H1 (cell line): ENCODE results near the gene ATP1B3. TPM values are rescaled to one million over a fixed set of nuclear protein-coding genes. Genes with fewer than 3 reads are reported as not detected.
A peak's percentile ranks its signal among the peaks of the same experiment; 100 is the strongest.

Experiments used
- CTCF ChIA-PET: fragments of 300-600 bp; sonication (Branson Sonifier 250); formaldehyde crosslinking; loops from one replicate; lab custom pipeline; 2021; ENCODE audit not compliant: partially characterized antibody; lab: Charles Lee
- POLR2A ChIA-PET: fragments of 300-600 bp; sonication (Branson Sonifier 250); formaldehyde crosslinking; loops from one replicate; lab custom pipeline; 2021; ENCODE audit warnings: inconsistent platforms; ENCODE audit not compliant: partially characterized antibody; lab: Charles Lee
- DNase-seq, 2 experiments: peaks; one replicate each; pipeline versions ENCODE4 v3.0.0 to v3.0.0-alpha.2; 2010 to 2022; ENCODE audit warnings: low spot score in 2 of 2, low read depth in 1 of 2, mixed read lengths in 1 of 2
- FAIRE-seq: peaks from 2 replicates; lab custom pipeline; 2011; peaks lifted over from hg19 to GRCh38; lab: Jason Lieb, UNC
- H2AFZ ChIP-seq: 2 replicates; pipeline ENCODE4 v1.8.1; 2012; ENCODE audit warnings: low read length, inconsistent platforms
- H2AK5ac ChIP-seq: 2 replicates; pipeline ENCODE4 v1.6.1; 2013; ENCODE audit warnings: low read depth, low read length
- H2BK120ac ChIP-seq: replicated peaks from 2 replicates; pipeline ENCODE3; 2013; ENCODE audit warnings: low read depth, low read length, inconsistent platforms
- H2BK12ac ChIP-seq: 2 replicates; pipeline ENCODE4 v1.6.1; 2013; ENCODE audit warnings: low read depth, low read length
- H2BK15ac ChIP-seq: 2 replicates; pipeline ENCODE4 v1.6.1; 2013; ENCODE audit warnings: low read length
- H2BK20ac ChIP-seq: 2 replicates; pipeline ENCODE4 v1.6.1; 2013; ENCODE audit warnings: low read length
- H2BK5ac ChIP-seq: 2 replicates; pipeline ENCODE4 v1.6.1; 2013; ENCODE audit warnings: low read depth, low read length
- H3K14ac ChIP-seq: 2 replicates; pipeline ENCODE4 v1.6.1; 2013; ENCODE audit warnings: inconsistent platforms; ENCODE audit not compliant: insufficient read length
- H3K18ac ChIP-seq: 2 replicates; pipeline ENCODE4 v1.6.1; 2013; ENCODE audit warnings: low read length; ENCODE audit errors: extremely low read depth
- H3K23ac ChIP-seq: 2 replicates; pipeline ENCODE4 v1.6.1; 2013; ENCODE audit warnings: inconsistent platforms; ENCODE audit not compliant: insufficient read length
- H3K23me2 ChIP-seq: 2 replicates; pipeline ENCODE4 v1.6.1; 2013; ENCODE audit warnings: low read depth, low read length
- H3K27ac ChIP-seq: 2 replicates; pipeline ENCODE4 v1.6.1; 2011; ENCODE audit warnings: low read depth, low read length, inconsistent platforms
- H3K27me3 ChIP-seq, 4 experiments: replicated peaks in 1 of 4; 1 replicate in 1 of 4; 2 replicates in 3 of 4; pipeline versions ENCODE4 v1.6.1 to v1.8.1; 2011 to 2013; ENCODE audit warnings: low read length in 3 of 4, mild to moderate bottlenecking in 3 of 4, inconsistent platforms in 2 of 4, mixed read lengths in 2 of 4, moderate library complexity in 1 of 4; ENCODE audit not compliant: control insufficient read depth in 3 of 4, insufficient read depth in 3 of 4; ENCODE audit errors: extremely low read depth in 1 of 4
- H3K36me3 ChIP-seq, 4 experiments: 2 replicates each; pipeline versions ENCODE4 v1.6.1 to v1.8.1; 2011 to 2013; ENCODE audit warnings: mild to moderate bottlenecking in 4 of 4, low read length in 3 of 4, moderate library complexity in 2 of 4, control low read depth in 1 of 4, inconsistent platforms in 1 of 4; ENCODE audit not compliant: insufficient read depth in 4 of 4, control insufficient read depth in 2 of 4
- H3K4ac ChIP-seq: replicated peaks from 2 replicates; pipeline ENCODE3; 2013; ENCODE audit warnings: low read length, low read depth, mixed read lengths, inconsistent platforms; ENCODE audit not compliant: insufficient read length
- H3K4me1 ChIP-seq, 4 experiments: replicated peaks in 1 of 4; 1 replicate in 1 of 4; 2 replicates in 3 of 4; pipeline versions ENCODE4 v1.6.1 to v1.8.1; 2011 to 2013; ENCODE audit warnings: low read length in 3 of 4, inconsistent platforms in 2 of 4, mixed read lengths in 1 of 4; ENCODE audit not compliant: insufficient read depth in 4 of 4, control insufficient read depth in 3 of 4
- H3K4me2 ChIP-seq, 2 experiments: 2 replicates each; pipeline versions ENCODE4 v1.6.1 to v1.8.1; 2011 to 2013; ENCODE audit warnings: low read depth in 2 of 2, low read length in 2 of 2, control low read depth in 1 of 2, inconsistent platforms in 1 of 2, mild to moderate bottlenecking in 1 of 2; ENCODE audit not compliant: insufficient read depth in 1 of 2
- H3K4me3 ChIP-seq, 4 experiments: fragments of 200-600, 300-600 bp in 1 of 4; sonication (generic), shearing (Covaris generic), sonication (Bioruptor Twin) in 1 of 4; 2 replicates each; pipeline versions ENCODE4 v1.5.1 to v1.8.1; 2011 to 2016; ENCODE audit warnings: low read length in 4 of 4, low read depth in 3 of 4, control low read depth in 2 of 4, inconsistent platforms in 2 of 4, mild to moderate bottlenecking in 2 of 4, mixed read lengths in 1 of 4, moderate library complexity in 1 of 4; ENCODE audit not compliant: insufficient read depth in 2 of 4; ENCODE audit errors: extremely low read depth in 1 of 4
- H3K56ac ChIP-seq: replicated peaks from 2 replicates; pipeline ENCODE3; 2013; ENCODE audit warnings: low read depth, mild to moderate bottlenecking, mixed read lengths, low read length, inconsistent platforms; ENCODE audit not compliant: insufficient read length
- H3K79me1 ChIP-seq: 2 replicates; pipeline ENCODE4 v1.6.1; 2013; ENCODE audit warnings: low read depth, low read length, control low read depth
- H3K79me2 ChIP-seq, 2 experiments: 2 replicates each; pipeline versions ENCODE4 v1.6.1 to v1.8.1; 2012 to 2013; ENCODE audit warnings: low read length in 2 of 2, mild to moderate bottlenecking in 2 of 2, inconsistent platforms in 1 of 2; ENCODE audit not compliant: insufficient read depth in 2 of 2, control insufficient read depth in 1 of 2
- H3K9ac ChIP-seq, 4 experiments: replicated peaks in 1 of 4; 1 replicate in 1 of 4; 2 replicates in 3 of 4; pipeline versions ENCODE4 v1.6.1 to v1.8.1; 2011 to 2013; ENCODE audit warnings: low read depth in 3 of 4, low read length in 3 of 4, control low read depth in 2 of 4, mild to moderate bottlenecking in 2 of 4, moderate library complexity in 2 of 4, inconsistent platforms in 1 of 4; ENCODE audit errors: extremely low read depth in 1 of 4
- H3K9me3 ChIP-seq, 2 experiments: 2 replicates each; pipeline versions ENCODE4 v1.6.1 to v1.8.1; 2012 to 2013; ENCODE audit warnings: mild to moderate bottlenecking in 2 of 2, moderate library complexity in 2 of 2, control low read depth in 1 of 2, inconsistent platforms in 1 of 2, low read depth in 1 of 2, low read length in 1 of 2, mixed read lengths in 1 of 2; ENCODE audit not compliant: insufficient read depth in 2 of 2
- H4K20me1 ChIP-seq, 2 experiments: replicated peaks in 1 of 2; 2 replicates each; pipeline versions ENCODE3 to v1.8.1; 2011 to 2013; ENCODE audit warnings: inconsistent platforms in 2 of 2, low read length in 2 of 2, mild to moderate bottlenecking in 1 of 2; ENCODE audit not compliant: insufficient read depth in 2 of 2, control insufficient read depth in 1 of 2
- H4K5ac ChIP-seq: 2 replicates; pipeline ENCODE4 v1.6.1; 2013; ENCODE audit warnings: low read length, low read depth, mixed read lengths, inconsistent platforms; ENCODE audit not compliant: insufficient read length
- H4K8ac ChIP-seq: 2 replicates; pipeline ENCODE4 v1.8.0; 2013; ENCODE audit warnings: mild to moderate bottlenecking, moderate library complexity, low read length, inconsistent platforms; ENCODE audit not compliant: insufficient read depth; ENCODE audit errors: extremely low read depth
- H4K91ac ChIP-seq: replicated peaks from 2 replicates; pipeline ENCODE3; 2013; ENCODE audit warnings: low read length, mixed read lengths, inconsistent platforms; ENCODE audit not compliant: insufficient read length
- PHF8 ChIP-seq: fragments of 200-600 bp; sonication (generic); conservative IDR thresholded peaks from 2 replicates; pipeline ENCODE4 v1.7.1; 2012; ENCODE audit warnings: low read depth, mild to moderate bottlenecking, inconsistent platforms, low read length, moderate library complexity
- SAP30 ChIP-seq: fragments of 300-600 bp; sonication (generic); IDR thresholded peaks from 2 replicates; pipeline ENCODE4 v1.7.1; 2012; ENCODE audit warnings: low read length, moderate library complexity, mild to moderate bottlenecking, inconsistent platforms; ENCODE audit not compliant: insufficient read depth, insufficient replicate concordance
- WGBS, 2 experiments: shearing (Covaris generic) in 1 of 2; methylation state at CpG; one replicate each; pipeline versions ENCODE4 v1.1.6 to v1.1.7; 2013 to 2015; ENCODE audit warnings: low lambda C conversion rate in 2 of 2, mixed read lengths in 2 of 2, inconsistent platforms in 1 of 2, low coverage in 1 of 2, missing lambda C conversion rate in 1 of 2; ENCODE audit not compliant: insufficient replicate concordance in 2 of 2, insufficient coverage in 1 of 2, insufficient read length in 1 of 2; ENCODE audit errors: extremely low coverage in 1 of 2, missing lambda C conversion rate in 1 of 2; 5-methylcytosine and 5-hydroxymethylcytosine counted together
- polyA plus RNA-seq, 7 experiments: library from polyadenylated mRNA; depleted of rRNA in 3 of 7; stranded (reverse) in 5 of 7; unstranded in 2 of 7; fragments of >200 nt in 5 of 7; fragments of 200-250 nt in 2 of 7; gene quantifications; 1 replicate in 5 of 7; 2 replicates in 1 of 7; 4 replicates in 1 of 7; pipeline versions ENCODE4 v1.2.1 to v1.2.3, GENCODE V29; 2011 to 2013; ENCODE audit warnings: missing spikeins in 2 of 7, mixed read lengths in 2 of 7
- total RNA-seq: library from RNA; stranded (reverse); fragmentation: NEBNext Ultra II Directional; extraction: Animal tissue kit (Norgen Biotek cat#: 25700); gene quantifications from 2 replicates; pipeline ENCODE4 v1.2.1, GENCODE V29; 2021

Gene ATP1B3
- total and polyA plus RNA-seq, 2 of the 8 experiments (the other 6 are each of a cell fraction or from before 2014, with no cell fraction given), result 233 to 342 TPM

DNA sequence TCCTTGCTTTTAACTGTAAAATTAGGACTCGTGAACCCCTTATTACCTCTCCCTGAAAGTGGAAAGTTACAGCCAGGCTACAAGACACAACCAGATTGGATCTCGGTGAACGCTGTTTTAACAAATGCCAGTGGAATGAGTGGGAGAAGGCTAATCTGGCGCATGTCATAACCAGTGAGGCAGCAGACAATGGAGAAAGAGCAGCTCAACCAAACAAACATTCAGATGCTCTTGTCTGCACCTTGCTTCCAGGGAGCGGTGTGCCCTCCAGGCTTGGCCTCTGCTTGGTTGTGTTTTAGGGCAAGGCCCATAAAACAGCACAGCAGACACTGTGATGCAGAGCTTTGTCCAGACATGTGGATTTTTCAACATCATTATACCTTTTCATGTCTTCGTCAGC is 45.9 kb upstream of the ATP1B3 start:
- ChIA-PET POLR2A (interaction anchor here (0.9 kb wide), 1 partner anchor 15 kb away, joined by 3 read pairs; no protein-coding TSS in a partner anchor), CTCF (interaction anchor here (0.9 to 1.6 kb wide), 2 partner anchors 45 to 178 kb away, joined by 3 to 4 read pairs; no protein-coding TSS in a partner anchor)
- Histone ChIP-seq H2BK12ac (no peak overlapping the region), H3K14ac (no peak overlapping the region), H2BK20ac (no peak overlapping the region), H2BK15ac (no peak overlapping the region), H3K23ac (no peak overlapping the region), H3K9ac (no peak overlapping the region), H2BK5ac (no peak overlapping the region), H3K18ac (no peak overlapping the region), H3K4me1 (peaks cover 0 to 3% (median 1%) of the 10 kb centered on the region in 4 experiments; a peak in 2 of 7 replicates), H3K23me2 (no peaks in the 10 kb centered on the region), H3K9me3 (no peaks in the 10 kb centered on the region; a peak in 1 of 4 replicates), H2AK5ac (no peak overlapping the region), H2BK120ac (no peak overlapping the region), H2AFZ (0 out of 2 replicates have a peak overlapping the region, but pooled peaks have one; percentile 33), H3K4me2 (no peak overlapping the region), H3K27me3 (no peaks in the 10 kb centered on the region), H3K79me2 (no peaks in the 10 kb centered on the region), H3K4me3 (no peak overlapping the region), H4K91ac (no peak overlapping the region), H3K27ac (no peak overlapping the region), H3K56ac (no peak overlapping the region), H3K79me1 (no peaks in the 10 kb centered on the region), H4K5ac (no peak overlapping the region), H4K20me1 (no peaks in the 10 kb centered on the region), H3K4ac (no peak overlapping the region), H4K8ac (no peak overlapping the region), H3K36me3 (no peaks in the 10 kb centered on the region)
- no peak for TF ChIP-seq PHF8
- TF ChIP-seq SAP30, result no peak
- FAIRE-seq (no peak), DNase-seq (no peak)
- WGBS, 2 experiments, result 84% methylated on average over 6 of the region's 6 CpGs; no CpG with 5 or more reads in 1 of the 2 experiments
